K562 (cell line): Measurements from ENCODE around the gene CCT4. TPM values are rescaled to one million over a fixed set of nuclear protein-coding genes. Genes with fewer than 3 reads are reported as not detected.

ENCODE experiments used
- ATAC-seq: fragments of 200-7000 bp; cut with Tn5 transposase; 3 replicates; pipeline ENCODE4 v1.9.1; 2020; ENCODE audit warnings: moderate library complexity
- BruUV-seq: library from RNA; stranded (reverse); fragments of 400-500 nt; replicated peaks from 2 replicates; lab custom pipeline; 2021; lab: Mats Ljungman, UMichigan
- CTCF ChIA-PET: fragments of 300-600 bp; formaldehyde crosslinking; extraction: SDS; loops from one replicate; lab custom pipeline; 2021; ENCODE audit warnings: low intra/inter-chr PET ratio; lab: Yijun Ruan, JAX
- POLR2A ChIA-PET: fragments of 300-600, 350-650 bp; sonication (Branson Sonifier 250); formaldehyde crosslinking; extraction: SDS; loops from one replicate; lab custom pipeline; 2021; ENCODE audit warnings: antibody characterized with exemption, inconsistent platforms; lab: Yijun Ruan, JAX
- DNase-seq, 4 experiments: peaks; one replicate each; pipeline versions ENCODE4 v3.0.0 to v3.0.0-alpha.2; 2011 to 2018; ENCODE audit warnings: low spot score in 3 of 4, mixed read lengths in 3 of 4; ENCODE audit errors: extremely low read depth in 1 of 4
- FAIRE-seq: peaks from 2 replicates; lab custom pipeline; 2011; peaks lifted over from hg19 to GRCh38; lab: Jason Lieb, UNC
- H2AFZ ChIP-seq: 2 replicates; pipeline ENCODE4 v1.6.0; 2011; ENCODE audit warnings: low read depth, low read length, control low read depth, inconsistent platforms
- H3K27ac ChIP-seq: fragments of 200-600 bp; 3 replicates; pipeline ENCODE4 v1.8.0; 2011; ENCODE audit warnings: low read depth, mild to moderate bottlenecking, control low read depth, inconsistent platforms, low read length, moderate library complexity, mixed read lengths; ENCODE audit errors: extremely low read depth
- H3K27me3 ChIP-seq, 2 experiments: fragments of 300-600 bp in 1 of 2; 2 replicates in 1 of 2; 3 replicates in 1 of 2; pipeline versions ENCODE4 v1.6.0 to v1.8.0; 2011; ENCODE audit warnings: inconsistent platforms in 2 of 2, low read length in 2 of 2, mild to moderate bottlenecking in 1 of 2, mixed read lengths in 1 of 2, moderate library complexity in 1 of 2; ENCODE audit not compliant: control insufficient read depth in 2 of 2, insufficient read depth in 2 of 2
- H3K36me3 ChIP-seq: fragments of 300-600 bp; 3 replicates; pipeline ENCODE4 v1.8.0; 2011; ENCODE audit warnings: mild to moderate bottlenecking, low read length, inconsistent platforms; ENCODE audit not compliant: control insufficient read depth, insufficient read depth
- H3K4me1 ChIP-seq, 2 experiments: fragments of 200-600 bp in 1 of 2; replicated peaks in 1 of 2; 2 replicates in 1 of 2; 3 replicates in 1 of 2; pipeline versions ENCODE4 v1.5.1 to v1.8.0; 2011; ENCODE audit warnings: inconsistent platforms in 2 of 2, low read length in 2 of 2, mild to moderate bottlenecking in 1 of 2, mixed read lengths in 1 of 2, moderate library complexity in 1 of 2; ENCODE audit not compliant: control insufficient read depth in 2 of 2, insufficient read depth in 2 of 2
- H3K4me2 ChIP-seq: 2 replicates; pipeline ENCODE4 v1.6.1; 2011; ENCODE audit warnings: low read length, control low read depth, inconsistent platforms, mixed read lengths; ENCODE audit not compliant: insufficient read depth
- H3K4me3 ChIP-seq: fragments of 200-600 bp; sonication (generic), shearing (Covaris generic); 2 replicates; pipeline ENCODE4 v1.5.1; 2016; ENCODE audit warnings: control low read depth, inconsistent platforms
- H3K79me2 ChIP-seq: fragments of 200-600 bp; 3 replicates; pipeline ENCODE4 v1.8.0; 2011; ENCODE audit warnings: low read length, inconsistent platforms; ENCODE audit not compliant: control insufficient read depth, insufficient read depth
- H3K9ac ChIP-seq, 2 experiments: 2 replicates each; pipeline versions ENCODE4 v1.6.0 to v1.6.1; 2011; ENCODE audit warnings: low read depth in 2 of 2, low read length in 2 of 2, control low read depth in 1 of 2, inconsistent platforms in 1 of 2, mild to moderate bottlenecking in 1 of 2, mixed read lengths in 1 of 2; ENCODE audit not compliant: insufficient read depth in 1 of 2
- H3K9me1 ChIP-seq: one replicate; pipeline ENCODE4 v1.6.0; 2011; ENCODE audit warnings: inconsistent platforms, mild to moderate bottlenecking, low read length, moderate library complexity; ENCODE audit not compliant: control insufficient read depth, insufficient read depth
- H3K9me3 ChIP-seq: replicated peaks from 2 replicates; pipeline ENCODE4 v1.5.1; 2011; ENCODE audit warnings: low read depth, low read length, inconsistent platforms; ENCODE audit not compliant: control insufficient read depth, insufficient read depth
- H4K20me1 ChIP-seq: replicated peaks from 2 replicates; pipeline ENCODE4 v1.6.1; 2011; ENCODE audit warnings: low read length, inconsistent platforms, mixed read lengths; ENCODE audit not compliant: control insufficient read depth, insufficient read depth
- NFYB ChIP-seq: IDR thresholded peaks from 2 replicates; pipeline ENCODE4 v1.6.1; 2011; ENCODE audit warnings: mild to moderate bottlenecking, moderate library complexity; ENCODE audit not compliant: insufficient read length; ENCODE audit errors: extremely low read depth
- PRMT5 ChIP-seq: sonication (generic); formaldehyde crosslinking; IDR thresholded peaks from 2 replicates; pipeline ENCODE4 v1.5.0; 2020; ENCODE audit warnings: missing genetic modification reagents
- RBM25 ChIP-seq: fragments of 200-400 bp; formaldehyde crosslinking; IDR thresholded peaks from 2 replicates; pipeline ENCODE4 v1.6.1; 2018; ENCODE audit warnings: low read length, low read depth, moderate library complexity; ENCODE audit not compliant: severe bottlenecking
- RFX1 ChIP-seq: fragments of 450-650 bp; IDR thresholded peaks from 2 replicates; pipeline ENCODE4 v1.6.1; 2016; ENCODE audit warnings: mild to moderate bottlenecking, moderate library complexity
- YY1 ChIP-seq, 3 experiments: IDR thresholded peaks; 2 replicates each; pipeline ENCODE4 v1.6.1; 2011; ENCODE audit warnings: low read length in 2 of 3, mild to moderate bottlenecking in 2 of 3, moderate library complexity in 2 of 3, borderline replicate concordance in 1 of 3, control low read depth in 1 of 3, low read depth in 1 of 3; ENCODE audit not compliant: insufficient read depth in 3 of 3, insufficient replicate concordance in 2 of 3, control insufficient read depth in 1 of 3, insufficient read length in 1 of 3; ENCODE audit errors: extremely low read depth in 1 of 3
- WGBS: fragments of 100-300 bp; shearing (Covaris generic); methylation state at CpG from one replicate; pipeline ENCODE4 v1.1.6; 2016; ENCODE audit warnings: low coverage, mixed read lengths; ENCODE audit not compliant: insufficient coverage; ENCODE audit errors: missing lambda C conversion rate; 5-methylcytosine and 5-hydroxymethylcytosine counted together
- in situ Hi-C: fragments of 300-500 bp; cut with MboI; formaldehyde crosslinking; loops from 4 replicates; pipeline ENCODE4 v1.15.0; 2018; ENCODE audit warnings: inconsistent platforms, mixed read lengths
- intact Hi-C: fragments of 100-400 bp; cut with micrococcal nuclease; formaldehyde crosslinking; loops from 2 replicates; pipeline ENCODE4 v1.14.2; 2022
- polyA plus RNA-seq, 8 experiments: library from polyadenylated mRNA; depleted of rRNA in 4 of 8; stranded (reverse) in 5 of 8; unstranded in 3 of 8; fragments of >200 nt; fragmentation: Nextera tagmentation in 2 of 8; fragmentation: Illumina TruSeq in 1 of 8; extraction: Ambion mirVana in 2 of 8; extraction: Trizol in 1 of 8; gene quantifications; 2 replicates each; pipeline versions ENCODE4 v1.2.1 to v1.2.3, GENCODE V29; 2011 to 2014; ENCODE audit warnings: inconsistent platforms in 1 of 8, missing spikeins in 1 of 8
- total RNA-seq, 7 experiments: library from RNA; depleted of rRNA in 6 of 7; stranded (reverse); fragments of >200 nt in 6 of 7; fragmentation: Illumina TruSeq in 2 of 7; extraction: Trizol in 2 of 7; gene quantifications; 2 replicates each; pipeline versions ENCODE4 v1.2.1 to v1.2.3, GENCODE V29; 2011 to 2021; ENCODE audit warnings: low replicate concordance in 1 of 7
- TF ChIP-seq, protein P1 (sequence below): sonication (generic); formaldehyde crosslinking; IDR thresholded peaks from 2 replicates; pipeline ENCODE4 v1.5.0; 2020; ENCODE audit warnings: missing genetic modification reagents
- TF ChIP-seq, protein P2 (sequence below): fragments of 450-650 bp; IDR thresholded peaks from 2 replicates; pipeline ENCODE4 v1.6.1; 2016; ENCODE audit warnings: mild to moderate bottlenecking, moderate library complexity

Gene CCT4
- total and polyA plus RNA-seq, 9 of the 15 experiments (the other 6 are each of a cell fraction or from before 2014, with no cell fraction given) = 101 to 368 (median 303) TPM

DNA sequence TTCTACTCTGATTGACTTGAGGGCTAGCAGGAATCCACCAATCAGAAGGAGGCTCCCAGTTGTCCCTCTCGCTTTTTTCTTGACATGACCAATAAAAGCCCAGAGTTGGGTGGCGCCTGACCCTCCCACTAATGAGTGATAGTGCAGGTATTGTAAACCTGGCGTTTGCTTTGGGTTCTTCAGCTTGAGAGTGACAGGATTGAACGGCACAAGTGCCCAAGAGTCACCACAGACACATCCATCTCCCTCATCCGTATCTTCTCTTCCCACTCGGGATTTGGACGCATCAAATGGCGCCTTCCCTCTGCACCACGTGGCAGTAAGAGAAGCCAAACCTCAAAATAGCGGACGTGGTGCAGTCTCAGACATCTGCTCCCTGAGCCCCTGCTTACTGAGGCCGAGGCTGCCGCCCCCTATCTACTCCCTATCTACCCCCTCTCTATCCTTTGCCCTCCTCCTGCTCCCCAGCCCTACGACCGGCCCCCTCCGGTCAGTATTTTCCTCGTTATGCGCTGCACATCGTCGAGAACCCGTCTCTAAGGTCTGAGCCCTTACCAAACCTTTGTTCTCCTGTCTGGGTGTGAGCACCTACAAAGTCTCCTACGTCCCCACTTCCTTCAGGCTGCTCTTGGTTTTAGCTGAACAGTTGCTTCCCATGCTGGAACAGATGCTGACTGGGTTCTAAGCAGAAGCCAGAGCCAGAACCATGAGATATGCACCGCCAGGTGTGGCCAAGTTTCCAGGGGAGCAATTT is 33.7 kb downstream of the CCT4 start:
- WGBS = 65% methylated on average over 19 of the region's 23 CpGs
- CTCF ChIA-PET = no interaction called here
- Histone ChIP-seq H3K4me3 (peak overlapping the region; percentile 80), H3K79me2 (no peaks in the 10 kb centered on the region), H3K9me1 (peaks cover 4% of the 10 kb centered on the region), H3K4me2 (peak overlapping the region; percentile 96), H3K27ac (no peak overlapping the region; the same call in 2 of the 3 replicates), H3K9me3 (no peaks in the 10 kb centered on the region), H2AFZ (peak overlapping the region; percentile 100), H3K27me3 (peaks cover 0 to 4% of the 10 kb centered on the region in 2 experiments; a peak in 2 of 5 replicates), H3K36me3 (no peaks in the 10 kb centered on the region), H3K9ac (peak overlapping the region; percentile 69 to 93; a peak in 3 of 4 replicates), H3K4me1 (peaks cover 0 to 14% of the 10 kb centered on the region in 2 experiments; a peak in 4 of 5 replicates), H4K20me1 (no peaks in the 10 kb centered on the region)
- BruUV-seq = no TSS peak
- intact Hi-C loops = no loop called here
- in situ Hi-C loops = no loop called here
- ATAC-seq (peak; percentile 95), DNase-seq (peak; percentile 88 to 96 (median 94)), FAIRE-seq (peak; percentile 96)
- POLR2A ChIA-PET = interaction anchor here (0.7 to 1.3 kb wide), 2 partner anchors 16 to 44 kb away, joined by 3 to 6 read pairs; no protein-coding TSS in a partner anchor
- peak; percentile 87 for TF ChIP-seq RBM25
- TF ChIP-seq, protein P1, sequence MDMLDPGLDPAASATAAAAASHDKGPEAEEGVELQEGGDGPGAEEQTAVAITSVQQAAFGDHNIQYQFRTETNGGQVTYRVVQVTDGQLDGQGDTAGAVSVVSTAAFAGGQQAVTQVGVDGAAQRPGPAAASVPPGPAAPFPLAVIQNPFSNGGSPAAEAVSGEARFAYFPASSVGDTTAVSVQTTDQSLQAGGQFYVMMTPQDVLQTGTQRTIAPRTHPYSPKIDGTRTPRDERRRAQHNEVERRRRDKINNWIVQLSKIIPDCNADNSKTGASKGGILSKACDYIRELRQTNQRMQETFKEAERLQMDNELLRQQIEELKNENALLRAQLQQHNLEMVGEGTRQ (CRISPR knock-in tag) = peak; percentile 33; the same call in 1 of the 2 replicates
- no peak for TF ChIP-seq YY1 (IDR thresholded peaks at IDR 0.05; ENCODE audit: borderline replicate concordance in 1 of 3, control insufficient read depth in 1 of 3, extremely low read depth in 1 of 3, insufficient read depth in 3 of 3, insufficient read length in 1 of 3, insufficient replicate concordance in 2 of 3, low read depth in 1 of 3, low read length in 2 of 3)
- TF ChIP-seq PRMT5 (CRISPR knock-in tag) = no peak
- peak; percentile 83 for TF ChIP-seq NFYB
- TF ChIP-seq RFX1 = no peak
- TF ChIP-seq, protein P2, sequence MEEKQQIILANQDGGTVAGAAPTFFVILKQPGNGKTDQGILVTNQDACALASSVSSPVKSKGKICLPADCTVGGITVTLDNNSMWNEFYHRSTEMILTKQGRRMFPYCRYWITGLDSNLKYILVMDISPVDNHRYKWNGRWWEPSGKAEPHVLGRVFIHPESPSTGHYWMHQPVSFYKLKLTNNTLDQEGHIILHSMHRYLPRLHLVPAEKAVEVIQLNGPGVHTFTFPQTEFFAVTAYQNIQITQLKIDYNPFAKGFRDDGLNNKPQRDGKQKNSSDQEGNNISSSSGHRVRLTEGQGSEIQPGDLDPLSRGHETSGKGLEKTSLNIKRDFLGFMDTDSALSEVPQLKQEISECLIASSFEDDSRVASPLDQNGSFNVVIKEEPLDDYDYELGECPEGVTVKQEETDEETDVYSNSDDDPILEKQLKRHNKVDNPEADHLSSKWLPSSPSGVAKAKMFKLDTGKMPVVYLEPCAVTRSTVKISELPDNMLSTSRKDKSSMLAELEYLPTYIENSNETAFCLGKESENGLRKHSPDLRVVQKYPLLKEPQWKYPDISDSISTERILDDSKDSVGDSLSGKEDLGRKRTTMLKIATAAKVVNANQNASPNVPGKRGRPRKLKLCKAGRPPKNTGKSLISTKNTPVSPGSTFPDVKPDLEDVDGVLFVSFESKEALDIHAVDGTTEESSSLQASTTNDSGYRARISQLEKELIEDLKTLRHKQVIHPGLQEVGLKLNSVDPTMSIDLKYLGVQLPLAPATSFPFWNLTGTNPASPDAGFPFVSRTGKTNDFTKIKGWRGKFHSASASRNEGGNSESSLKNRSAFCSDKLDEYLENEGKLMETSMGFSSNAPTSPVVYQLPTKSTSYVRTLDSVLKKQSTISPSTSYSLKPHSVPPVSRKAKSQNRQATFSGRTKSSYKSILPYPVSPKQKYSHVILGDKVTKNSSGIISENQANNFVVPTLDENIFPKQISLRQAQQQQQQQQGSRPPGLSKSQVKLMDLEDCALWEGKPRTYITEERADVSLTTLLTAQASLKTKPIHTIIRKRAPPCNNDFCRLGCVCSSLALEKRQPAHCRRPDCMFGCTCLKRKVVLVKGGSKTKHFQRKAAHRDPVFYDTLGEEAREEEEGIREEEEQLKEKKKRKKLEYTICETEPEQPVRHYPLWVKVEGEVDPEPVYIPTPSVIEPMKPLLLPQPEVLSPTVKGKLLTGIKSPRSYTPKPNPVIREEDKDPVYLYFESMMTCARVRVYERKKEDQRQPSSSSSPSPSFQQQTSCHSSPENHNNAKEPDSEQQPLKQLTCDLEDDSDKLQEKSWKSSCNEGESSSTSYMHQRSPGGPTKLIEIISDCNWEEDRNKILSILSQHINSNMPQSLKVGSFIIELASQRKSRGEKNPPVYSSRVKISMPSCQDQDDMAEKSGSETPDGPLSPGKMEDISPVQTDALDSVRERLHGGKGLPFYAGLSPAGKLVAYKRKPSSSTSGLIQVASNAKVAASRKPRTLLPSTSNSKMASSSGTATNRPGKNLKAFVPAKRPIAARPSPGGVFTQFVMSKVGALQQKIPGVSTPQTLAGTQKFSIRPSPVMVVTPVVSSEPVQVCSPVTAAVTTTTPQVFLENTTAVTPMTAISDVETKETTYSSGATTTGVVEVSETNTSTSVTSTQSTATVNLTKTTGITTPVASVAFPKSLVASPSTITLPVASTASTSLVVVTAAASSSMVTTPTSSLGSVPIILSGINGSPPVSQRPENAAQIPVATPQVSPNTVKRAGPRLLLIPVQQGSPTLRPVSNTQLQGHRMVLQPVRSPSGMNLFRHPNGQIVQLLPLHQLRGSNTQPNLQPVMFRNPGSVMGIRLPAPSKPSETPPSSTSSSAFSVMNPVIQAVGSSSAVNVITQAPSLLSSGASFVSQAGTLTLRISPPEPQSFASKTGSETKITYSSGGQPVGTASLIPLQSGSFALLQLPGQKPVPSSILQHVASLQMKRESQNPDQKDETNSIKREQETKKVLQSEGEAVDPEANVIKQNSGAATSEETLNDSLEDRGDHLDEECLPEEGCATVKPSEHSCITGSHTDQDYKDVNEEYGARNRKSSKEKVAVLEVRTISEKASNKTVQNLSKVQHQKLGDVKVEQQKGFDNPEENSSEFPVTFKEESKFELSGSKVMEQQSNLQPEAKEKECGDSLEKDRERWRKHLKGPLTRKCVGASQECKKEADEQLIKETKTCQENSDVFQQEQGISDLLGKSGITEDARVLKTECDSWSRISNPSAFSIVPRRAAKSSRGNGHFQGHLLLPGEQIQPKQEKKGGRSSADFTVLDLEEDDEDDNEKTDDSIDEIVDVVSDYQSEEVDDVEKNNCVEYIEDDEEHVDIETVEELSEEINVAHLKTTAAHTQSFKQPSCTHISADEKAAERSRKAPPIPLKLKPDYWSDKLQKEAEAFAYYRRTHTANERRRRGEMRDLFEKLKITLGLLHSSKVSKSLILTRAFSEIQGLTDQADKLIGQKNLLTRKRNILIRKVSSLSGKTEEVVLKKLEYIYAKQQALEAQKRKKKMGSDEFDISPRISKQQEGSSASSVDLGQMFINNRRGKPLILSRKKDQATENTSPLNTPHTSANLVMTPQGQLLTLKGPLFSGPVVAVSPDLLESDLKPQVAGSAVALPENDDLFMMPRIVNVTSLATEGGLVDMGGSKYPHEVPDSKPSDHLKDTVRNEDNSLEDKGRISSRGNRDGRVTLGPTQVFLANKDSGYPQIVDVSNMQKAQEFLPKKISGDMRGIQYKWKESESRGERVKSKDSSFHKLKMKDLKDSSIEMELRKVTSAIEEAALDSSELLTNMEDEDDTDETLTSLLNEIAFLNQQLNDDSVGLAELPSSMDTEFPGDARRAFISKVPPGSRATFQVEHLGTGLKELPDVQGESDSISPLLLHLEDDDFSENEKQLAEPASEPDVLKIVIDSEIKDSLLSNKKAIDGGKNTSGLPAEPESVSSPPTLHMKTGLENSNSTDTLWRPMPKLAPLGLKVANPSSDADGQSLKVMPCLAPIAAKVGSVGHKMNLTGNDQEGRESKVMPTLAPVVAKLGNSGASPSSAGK = peak; percentile 67
